ENCODE measurements around the gene LARP7.
"Not testable (repeated sequence)": the region's sequence is repeated elsewhere in the genome, so short reads cannot be mapped to it uniquely, and the experiment has no call there.

LARP7 gene

DNA sequence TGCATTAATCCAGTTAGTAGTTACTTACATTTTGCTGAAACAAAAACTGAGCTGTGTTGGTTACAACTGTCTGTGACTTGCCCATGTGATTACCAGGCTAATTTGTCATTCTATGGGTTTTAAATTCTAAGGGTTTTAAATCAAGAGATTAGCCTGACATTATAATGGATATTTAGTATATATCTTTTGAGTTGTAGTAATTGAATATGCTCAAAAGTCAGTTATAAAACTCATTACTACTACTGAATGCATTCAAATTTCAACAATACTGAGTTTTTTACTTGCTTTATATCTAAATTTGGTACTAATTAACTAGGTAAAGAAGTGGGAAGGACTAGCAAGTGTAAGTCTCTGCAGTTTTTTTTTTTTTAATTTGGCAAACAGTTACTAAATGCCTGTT lies 14.7 kb downstream of the LARP7 start:
- DNase-seq (ENCODE audit: extremely low read depth, low read depth) = no peak
- TF ChIP-seq, protein P1, sequence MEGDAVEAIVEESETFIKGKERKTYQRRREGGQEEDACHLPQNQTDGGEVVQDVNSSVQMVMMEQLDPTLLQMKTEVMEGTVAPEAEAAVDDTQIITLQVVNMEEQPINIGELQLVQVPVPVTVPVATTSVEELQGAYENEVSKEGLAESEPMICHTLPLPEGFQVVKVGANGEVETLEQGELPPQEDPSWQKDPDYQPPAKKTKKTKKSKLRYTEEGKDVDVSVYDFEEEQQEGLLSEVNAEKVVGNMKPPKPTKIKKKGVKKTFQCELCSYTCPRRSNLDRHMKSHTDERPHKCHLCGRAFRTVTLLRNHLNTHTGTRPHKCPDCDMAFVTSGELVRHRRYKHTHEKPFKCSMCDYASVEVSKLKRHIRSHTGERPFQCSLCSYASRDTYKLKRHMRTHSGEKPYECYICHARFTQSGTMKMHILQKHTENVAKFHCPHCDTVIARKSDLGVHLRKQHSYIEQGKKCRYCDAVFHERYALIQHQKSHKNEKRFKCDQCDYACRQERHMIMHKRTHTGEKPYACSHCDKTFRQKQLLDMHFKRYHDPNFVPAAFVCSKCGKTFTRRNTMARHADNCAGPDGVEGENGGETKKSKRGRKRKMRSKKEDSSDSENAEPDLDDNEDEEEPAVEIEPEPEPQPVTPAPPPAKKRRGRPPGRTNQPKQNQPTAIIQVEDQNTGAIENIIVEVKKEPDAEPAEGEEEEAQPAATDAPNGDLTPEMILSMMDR (IDR thresholded peaks at IDR 0.05; ENCODE audit: low read depth, low read length, missing control alignments) = no peak
- no peak overlapping the region for H3K4me3 ChIP-seq (replicated peaks; ENCODE audit: low read depth, low read length)

DNA sequence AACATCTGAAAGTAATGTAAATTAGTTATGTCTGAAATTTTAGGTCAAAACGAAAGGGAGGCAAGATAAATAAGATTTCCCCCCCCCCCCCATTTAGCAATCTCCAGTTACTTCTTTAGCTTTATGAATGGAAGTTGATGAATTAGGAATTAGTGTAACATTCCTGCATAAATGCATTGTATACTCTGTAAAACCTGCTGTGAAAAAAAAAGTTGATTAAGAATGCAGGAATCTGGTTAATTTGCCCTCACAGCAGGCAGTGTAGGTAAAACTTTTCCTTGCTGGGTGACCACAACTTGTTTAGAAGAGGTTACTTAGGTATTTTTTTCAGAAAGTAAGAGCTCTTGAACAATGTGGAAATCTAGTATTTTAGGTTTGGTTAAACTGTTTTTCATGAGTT lies 15.3 kb downstream of the LARP7 start:
- TF ChIP-seq, protein P1 (IDR thresholded peaks at IDR 0.05; ENCODE audit: low read depth, low read length, missing control alignments) = no peak
- H3K4me3 ChIP-seq (replicated peaks; ENCODE audit: low read depth, low read length) = no peak overlapping the region
- no peak for DNase-seq (ENCODE audit: extremely low read depth, low read depth)

DNA sequence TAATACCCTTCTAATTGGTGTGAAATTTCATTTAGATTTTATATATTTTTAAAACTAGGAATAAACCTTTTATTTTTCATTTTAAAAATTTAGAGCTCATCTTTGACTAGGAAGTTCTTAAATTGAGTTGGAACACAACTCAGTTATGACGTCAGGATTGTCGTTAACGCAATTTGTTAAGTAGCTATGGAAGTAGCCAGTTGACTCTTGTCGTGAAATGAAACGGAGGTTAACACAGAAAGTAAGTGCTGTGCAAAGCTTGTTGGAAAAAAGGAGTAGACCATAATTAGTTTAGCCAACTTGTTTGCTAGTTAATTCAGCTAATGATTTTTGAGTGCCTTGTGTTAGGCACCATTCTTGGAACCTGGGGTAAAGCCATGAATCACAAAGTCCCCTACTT lies 18.3 kb downstream of the LARP7 start:
- TF ChIP-seq, protein P1 (IDR thresholded peaks at IDR 0.05; ENCODE audit: low read depth, low read length, missing control alignments) = no peak

DNA sequence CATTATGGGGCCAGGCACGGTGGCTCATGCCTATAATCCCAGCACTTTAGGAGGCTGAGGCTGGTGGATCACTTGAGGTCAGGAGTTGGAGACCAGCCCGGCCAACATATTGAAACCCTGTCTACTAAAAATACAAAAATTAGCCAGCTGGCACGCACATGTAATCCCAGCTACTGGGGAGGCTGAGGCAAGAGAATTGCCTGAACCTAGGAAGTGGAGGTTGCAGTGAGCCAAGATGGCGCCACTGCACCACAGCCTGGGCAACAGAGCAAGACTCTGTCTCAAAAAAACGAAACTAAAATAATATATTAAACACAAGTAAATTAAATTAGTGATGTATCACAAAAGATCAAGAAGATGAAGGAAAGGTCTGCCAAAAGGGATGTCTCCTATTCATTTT lies 19.2 kb downstream of the LARP7 start:
- H3K4me3 ChIP-seq (replicated peaks; ENCODE audit: low read depth, low read length); DNase-seq (ENCODE audit: extremely low read depth, low read depth): not testable (repeated sequence)

More for the DNA sequence above, 18.3 kb downstream of the LARP7 start:
- DNase-seq (ENCODE audit: extremely low read depth, low read depth) = no peak
- no peak overlapping the region for H3K4me3 ChIP-seq (replicated peaks; ENCODE audit: low read depth, low read length)

DNA sequence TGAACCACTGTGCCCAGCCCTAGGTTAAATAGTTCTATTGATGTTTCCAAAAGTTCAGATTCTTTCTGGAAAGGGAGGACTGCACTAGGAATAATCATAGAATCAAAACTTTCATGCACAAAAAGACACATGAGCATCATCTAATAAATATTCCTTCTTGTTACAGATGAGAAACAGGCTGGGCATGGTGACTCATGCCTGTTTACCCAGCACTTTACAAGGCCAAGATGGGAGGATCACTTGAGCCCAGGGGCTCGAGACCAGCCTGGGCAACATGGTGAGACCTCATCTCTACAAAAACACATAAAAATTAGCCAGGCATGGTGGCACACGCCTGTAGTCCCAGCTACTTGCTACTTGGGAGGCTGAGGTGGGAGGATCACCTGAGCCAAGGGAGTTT lies 27.7 kb downstream of the LARP7 start:
- no peak overlapping the region for H3K4me3 ChIP-seq (replicated peaks; ENCODE audit: low read depth, low read length)
- TF ChIP-seq, protein P1 (IDR thresholded peaks at IDR 0.05; ENCODE audit: low read depth, low read length, missing control alignments) = no peak
- DNase-seq (ENCODE audit: extremely low read depth, low read depth) = no peak

DNA sequence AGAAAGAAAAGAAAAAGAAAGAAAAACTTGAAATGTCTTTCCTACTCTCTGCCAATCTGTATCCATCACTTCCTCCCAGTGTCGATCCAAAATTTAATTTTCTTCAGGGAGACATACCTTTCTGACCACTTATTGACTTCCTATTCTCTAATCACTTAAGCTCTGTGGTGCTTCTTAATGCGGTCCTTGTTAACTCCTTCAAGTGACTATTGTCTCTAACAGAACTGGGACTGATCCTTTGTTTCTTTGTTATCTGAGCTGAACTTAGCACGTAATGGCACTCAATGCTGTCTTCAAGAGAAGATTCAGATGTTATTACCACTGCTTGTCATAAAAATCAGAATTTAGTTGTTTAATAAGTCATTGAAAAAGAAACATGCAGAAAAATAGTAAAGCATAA lies 31.2 kb downstream of the LARP7 start:
- DNase-seq (ENCODE audit: extremely low read depth, low read depth) = no peak

DNA sequence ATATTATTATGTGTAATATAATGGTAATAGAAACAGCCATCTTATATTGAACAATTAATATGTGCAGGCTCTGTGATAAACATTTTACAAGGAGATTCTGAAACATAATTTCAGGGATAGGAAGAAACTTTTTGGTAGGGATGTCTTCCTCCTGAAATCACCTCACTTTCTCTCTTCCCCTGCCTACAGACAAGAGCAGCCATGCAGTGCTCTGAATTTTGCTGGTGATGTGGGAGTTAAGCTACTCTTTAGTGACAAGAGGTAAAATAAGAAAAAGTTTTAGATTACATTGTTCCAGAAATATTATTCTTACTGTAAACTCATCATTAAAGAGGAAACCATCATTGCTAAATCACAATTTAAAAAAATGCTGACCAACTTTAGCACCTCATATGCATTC lies 36.1 kb downstream of the LARP7 start:
- no peak overlapping the region for H3K4me3 ChIP-seq (replicated peaks; ENCODE audit: low read depth, low read length)
- no peak for DNase-seq (ENCODE audit: extremely low read depth, low read depth)
- TF ChIP-seq, protein P1 (IDR thresholded peaks at IDR 0.05; ENCODE audit: low read depth, low read length, missing control alignments) = no peak

More for the DNA sequence above, 31.2 kb downstream of the LARP7 start:
- no peak overlapping the region for H3K4me3 ChIP-seq (replicated peaks; ENCODE audit: low read depth, low read length)
- TF ChIP-seq, protein P1 (IDR thresholded peaks at IDR 0.05; ENCODE audit: low read depth, low read length, missing control alignments) = no peak

Data from HFF-Myc (cell line).